Progenitor cell of endocrine pancreas (in vitro differentiated cells): ENCODE data around the gene SLC44A2. TPM values are rescaled to one million over a fixed set of nuclear protein-coding genes. Genes with fewer than 3 reads are reported as not detected.

Experiments
- DNase-seq: peaks from one replicate; pipeline ENCODE4 v3.0.0; 2021; ENCODE audit warnings: low spot score; ENCODE audit not compliant: unreplicated experiment
- H3K27ac Mint-ChIP-seq: 2 replicates; pipeline ENCODE4 v1.8.0; 2021; ENCODE audit warnings: mild to moderate bottlenecking, moderate library complexity, mixed read lengths
- H3K27me3 Mint-ChIP-seq: 2 replicates; pipeline ENCODE4 v1.8.0; 2021; ENCODE audit warnings: mixed read lengths
- H3K36me3 Mint-ChIP-seq: 2 replicates; pipeline ENCODE4 v1.8.0; 2022; ENCODE audit warnings: mixed read lengths; ENCODE audit not compliant: insufficient read depth
- H3K4me1 Mint-ChIP-seq: 2 replicates; pipeline ENCODE4 v1.8.0; 2021; ENCODE audit warnings: low read depth, mixed read lengths
- H3K4me3 Mint-ChIP-seq: 2 replicates; pipeline ENCODE4 v1.8.0; 2021; ENCODE audit warnings: low read depth, mild to moderate bottlenecking, moderate library complexity, mixed read lengths
- H3K9me3 Mint-ChIP-seq: 2 replicates; pipeline ENCODE4 v1.8.0; 2021; ENCODE audit warnings: low read depth, mixed read lengths
- CTCF ChIP-seq: fragments of 200-600 bp; sonication (generic); IDR thresholded peaks from one replicate; pipeline ENCODE4 v1.5.0; 2021; ENCODE audit warnings: antibody characterized with exemption, mild to moderate bottlenecking; ENCODE audit not compliant: unreplicated experiment
- total RNA-seq: library from RNA; stranded (reverse); gene quantifications from 2 replicates; pipeline ENCODE4 v1.2.1, GENCODE V29; 2021

The SLC44A2 gene
- total RNA-seq, 1 donor from 2014 or later: 164 TPM

GRCh38 chr19:10586396-10586795, 39.0 kb upstream of the SLC44A2 start:
- no peak for TF ChIP-seq CTCF
- H3K36me3 Mint-ChIP-seq: peaks cover 1% of the 10 kb centered on the region
- peaks cover 8% of the 10 kb centered on the region for H3K4me1 Mint-ChIP-seq
- peak overlapping the region; percentile 93 for H3K4me3 Mint-ChIP-seq
- peaks cover 5% of the 10 kb centered on the region for H3K9me3 Mint-ChIP-seq
- no peak for DNase-seq
- H3K27me3 Mint-ChIP-seq: peaks cover 8% of the 10 kb centered on the region
- H3K27ac Mint-ChIP-seq: peak overlapping the region; percentile 90

- H3K9me3 Mint-ChIP-seq: peaks cover 5% of the 10 kb centered on the region
- H3K36me3 Mint-ChIP-seq: peaks cover 1% of the 10 kb centered on the region
- TF ChIP-seq CTCF: no peak
- H3K27me3 Mint-ChIP-seq: peaks cover 8% of the 10 kb centered on the region
- peak within 1 kb of the TSS; percentile 90 for H3K27ac Mint-ChIP-seq
- peaks cover 8% of the 10 kb centered on the region for H3K4me1 Mint-ChIP-seq
- peak; percentile 50 for DNase-seq
- H3K4me3 Mint-ChIP-seq: peak within 1 kb of the TSS; percentile 93
These were observed 38.1 kb upstream of the SLC44A2 start, which contains the start of gene AP1M2 for GRCh38 chr19:10587022-10587838. Gene AP1M2, minus strand, starts transcription at chr19:10587312. Its CDS starts 81 bp downstream, at chr19:10587231.

- H3K4me3 Mint-ChIP-seq: peak overlapping the region; percentile 93
- H3K9me3 Mint-ChIP-seq: peaks cover 5% of the 10 kb centered on the region
- H3K4me1 Mint-ChIP-seq: peaks cover 8% of the 10 kb centered on the region
- H3K27ac Mint-ChIP-seq: peak overlapping the region; percentile 53
- no peak for TF ChIP-seq CTCF
- H3K27me3 Mint-ChIP-seq: peaks cover 8% of the 10 kb centered on the region
- H3K36me3 Mint-ChIP-seq: peaks cover 1% of the 10 kb centered on the region
- no peak for DNase-seq
These were observed 37.6 kb upstream of the SLC44A2 start for GRCh38 chr19:10587839-10588150.

GRCh38 chr19:10593148-10593547, 32.2 kb upstream of the SLC44A2 start:
- H3K9me3 Mint-ChIP-seq: no peaks in the 10 kb centered on the region
- H3K27ac Mint-ChIP-seq: no peak overlapping the region
- no peaks in the 10 kb centered on the region for H3K36me3 Mint-ChIP-seq
- DNase-seq: no peak
- H3K4me1 Mint-ChIP-seq: no peaks in the 10 kb centered on the region
- H3K4me3 Mint-ChIP-seq: no peak overlapping the region
- no peak for TF ChIP-seq CTCF
- H3K27me3 Mint-ChIP-seq: peaks cover 8% of the 10 kb centered on the region

- H3K36me3 Mint-ChIP-seq: no peaks in the 10 kb centered on the region
- DNase-seq: no peak
- no peaks in the 10 kb centered on the region for H3K4me1 Mint-ChIP-seq
- H3K27ac Mint-ChIP-seq: peak overlapping the region; percentile 10
- H3K27me3 Mint-ChIP-seq: peaks cover 8% of the 10 kb centered on the region
- no peaks in the 10 kb centered on the region for H3K9me3 Mint-ChIP-seq
- H3K4me3 Mint-ChIP-seq: no peak overlapping the region
- no peak for TF ChIP-seq CTCF
These were observed 31.3 kb upstream of the SLC44A2 start for GRCh38 chr19:10593820-10594637.
